CD4-positive, alpha-beta T cell (primary cell): ENCODE results near the gene FAM234A. TPM values are rescaled to one million over a fixed set of nuclear protein-coding genes. Genes with fewer than 3 reads are reported as not detected.

ENCODE experiments used
- ATAC-seq: fragments of 200-7000 bp; cut with Tn5 transposase; one replicate; pipeline ENCODE4 v1.10.0; 2022; ENCODE audit warnings: mild to moderate bottlenecking; ENCODE audit not compliant: poor library complexity
- CTCF ChIA-PET: fragments of 350-600 bp; sonication (Branson Sonifier 250); formaldehyde crosslinking; loops from one replicate; lab custom pipeline; 2021; ENCODE audit warnings: antibody characterized with exemption, inconsistent platforms; lab: Charles Lee
- POLR2A ChIA-PET: fragments of 350-600 bp; sonication (Branson Sonifier 250); formaldehyde crosslinking; loops from one replicate; lab custom pipeline; 2021; ENCODE audit warnings: antibody characterized with exemption, inconsistent platforms; lab: Charles Lee
- DNase-seq, 14 experiments: peaks; one replicate each; pipeline ENCODE4 v3.0.0-alpha.2; 2013 to 2020; ENCODE audit warnings: mixed read lengths in 2 of 14
- H3K27ac ChIP-seq, 2 donors: one replicate each; pipeline versions ENCODE4 v1.5.1 to v1.7.0; 2013; ENCODE audit warnings: low read length in 2 of 2, low read depth in 1 of 2, mild to moderate bottlenecking in 1 of 2
- H3K27me3 ChIP-seq, 2 experiments: 1 replicate in 1 of 2; 2 replicates in 1 of 2; pipeline versions ENCODE4 v1.6.1 to v1.7.0; 2013; ENCODE audit warnings: low read length in 2 of 2, control low read depth in 1 of 2, mild to moderate bottlenecking in 1 of 2, moderate library complexity in 1 of 2; ENCODE audit not compliant: insufficient read depth in 2 of 2, control insufficient read depth in 1 of 2
- H3K36me3 ChIP-seq: one replicate; pipeline ENCODE4 v1.6.1; 2013; ENCODE audit warnings: low read length, control low read depth; ENCODE audit not compliant: insufficient read depth
- H3K4me1 ChIP-seq: one replicate; pipeline ENCODE4 v1.6.1; 2013; ENCODE audit warnings: low read length, control low read depth; ENCODE audit not compliant: insufficient read depth
- H3K4me3 ChIP-seq: one replicate; pipeline ENCODE4 v1.5.1; 2013; ENCODE audit warnings: mild to moderate bottlenecking, low read length, moderate library complexity
- H3K9me3 ChIP-seq, 2 experiments: 1 replicate in 1 of 2; 2 replicates in 1 of 2; pipeline versions ENCODE4 v1.6.1 to v1.7.0; 2013; ENCODE audit warnings: low read length in 2 of 2, mild to moderate bottlenecking in 2 of 2, control low read depth in 1 of 2, moderate library complexity in 1 of 2; ENCODE audit not compliant: control insufficient read depth in 1 of 2, insufficient read depth in 1 of 2
- H3K27ac Mint-ChIP-seq: one replicate; pipeline ENCODE4 v1.8.0; 2020; ENCODE audit warnings: mixed read lengths
- H3K27me3 Mint-ChIP-seq: one replicate; pipeline ENCODE4 v1.8.0; 2021; ENCODE audit warnings: mixed read lengths
- H3K36me3 Mint-ChIP-seq: one replicate; pipeline ENCODE4 v1.8.0; 2021; ENCODE audit warnings: low read depth, mixed read lengths
- H3K4me1 Mint-ChIP-seq: one replicate; pipeline ENCODE4 v1.8.0; 2021; ENCODE audit warnings: low read depth, mixed read lengths
- H3K4me3 Mint-ChIP-seq: one replicate; pipeline ENCODE4 v1.8.0; 2020; ENCODE audit warnings: mild to moderate bottlenecking, mixed read lengths
- H3K9me3 Mint-ChIP-seq: one replicate; pipeline ENCODE4 v1.8.0; 2020; ENCODE audit warnings: mixed read lengths
- intact Hi-C, 2 experiments: fragments of 100-400 bp; cut with DNase I in 1 of 2; cut with micrococcal nuclease in 1 of 2; formaldehyde crosslinking; loops; one replicate each; pipeline versions ENCODE4 v1.15.1 to v1.9.0; 2023 to 2025; cut with DNase I, micrococcal nuclease
- total RNA-seq, 174 experiments: library from RNA in 2 of 174; stranded (reverse) in 2 of 174; gene quantifications; one replicate each; pipeline ENCODE4 v1.2.3 and lab custom pipeline; 2021 to 2026
- TF ChIP-seq, protein P1 (sequence below): fragments of 200-600 bp; IDR thresholded peaks from one replicate; pipeline ENCODE4 v1.8.0; 2022; ENCODE audit warnings: antibody characterized with exemption, mild to moderate bottlenecking

FAM234A gene
- total RNA-seq, 2 experiments from 2014 or later = 15.6 to 17.0 TPM

DNA sequence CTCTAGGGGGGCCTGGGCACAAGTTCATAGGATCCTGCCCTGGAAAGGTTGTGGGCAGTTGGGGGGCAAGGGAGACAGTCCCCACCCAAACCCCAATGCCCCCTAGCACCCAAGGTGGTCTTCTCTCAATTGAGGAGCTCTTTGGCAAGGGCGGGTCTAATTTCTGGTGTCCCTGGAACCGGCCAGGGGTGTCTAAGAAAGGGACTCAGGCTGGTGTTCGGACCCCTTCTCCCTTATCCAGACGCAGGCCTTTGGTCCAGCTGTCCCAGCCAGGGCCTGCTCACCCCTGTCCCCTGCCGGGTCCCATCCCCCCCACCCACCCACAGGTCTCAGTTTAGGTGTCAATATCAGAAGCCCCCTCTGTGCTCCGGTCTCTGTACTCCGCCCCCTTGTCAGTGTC, 44.9 kb downstream of the FAM234A start:
- intact Hi-C loops = no loop called here
- H3K36me3 ChIP-seq = no peaks in the 10 kb centered on the region
- no peak overlapping the region for H3K27ac Mint-ChIP-seq
- H3K4me3 ChIP-seq = no peak overlapping the region
- TF ChIP-seq, protein P1, sequence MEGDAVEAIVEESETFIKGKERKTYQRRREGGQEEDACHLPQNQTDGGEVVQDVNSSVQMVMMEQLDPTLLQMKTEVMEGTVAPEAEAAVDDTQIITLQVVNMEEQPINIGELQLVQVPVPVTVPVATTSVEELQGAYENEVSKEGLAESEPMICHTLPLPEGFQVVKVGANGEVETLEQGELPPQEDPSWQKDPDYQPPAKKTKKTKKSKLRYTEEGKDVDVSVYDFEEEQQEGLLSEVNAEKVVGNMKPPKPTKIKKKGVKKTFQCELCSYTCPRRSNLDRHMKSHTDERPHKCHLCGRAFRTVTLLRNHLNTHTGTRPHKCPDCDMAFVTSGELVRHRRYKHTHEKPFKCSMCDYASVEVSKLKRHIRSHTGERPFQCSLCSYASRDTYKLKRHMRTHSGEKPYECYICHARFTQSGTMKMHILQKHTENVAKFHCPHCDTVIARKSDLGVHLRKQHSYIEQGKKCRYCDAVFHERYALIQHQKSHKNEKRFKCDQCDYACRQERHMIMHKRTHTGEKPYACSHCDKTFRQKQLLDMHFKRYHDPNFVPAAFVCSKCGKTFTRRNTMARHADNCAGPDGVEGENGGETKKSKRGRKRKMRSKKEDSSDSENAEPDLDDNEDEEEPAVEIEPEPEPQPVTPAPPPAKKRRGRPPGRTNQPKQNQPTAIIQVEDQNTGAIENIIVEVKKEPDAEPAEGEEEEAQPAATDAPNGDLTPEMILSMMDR = no peak
- peaks cover 7% of the 10 kb centered on the region for H3K4me1 Mint-ChIP-seq
- peaks cover 16 to 23% of the 10 kb centered on the region in 2 experiments for H3K27me3 ChIP-seq
- ChIA-PET POLR2A (no interaction called here), CTCF (no interaction called here)
- H3K27ac ChIP-seq = no peak overlapping the region
- H3K27me3 Mint-ChIP-seq = peaks cover 32% of the 10 kb centered on the region
- H3K36me3 Mint-ChIP-seq = no peaks in the 10 kb centered on the region
- H3K9me3 ChIP-seq = peaks cover 0 to 7% of the 10 kb centered on the region in 2 experiments
- H3K4me1 ChIP-seq = peaks cover 34% of the 10 kb centered on the region
- DNase-seq (no peak), ATAC-seq (no peak)
- H3K4me3 Mint-ChIP-seq = no peak overlapping the region
- no peaks in the 10 kb centered on the region for H3K9me3 Mint-ChIP-seq

DNA sequence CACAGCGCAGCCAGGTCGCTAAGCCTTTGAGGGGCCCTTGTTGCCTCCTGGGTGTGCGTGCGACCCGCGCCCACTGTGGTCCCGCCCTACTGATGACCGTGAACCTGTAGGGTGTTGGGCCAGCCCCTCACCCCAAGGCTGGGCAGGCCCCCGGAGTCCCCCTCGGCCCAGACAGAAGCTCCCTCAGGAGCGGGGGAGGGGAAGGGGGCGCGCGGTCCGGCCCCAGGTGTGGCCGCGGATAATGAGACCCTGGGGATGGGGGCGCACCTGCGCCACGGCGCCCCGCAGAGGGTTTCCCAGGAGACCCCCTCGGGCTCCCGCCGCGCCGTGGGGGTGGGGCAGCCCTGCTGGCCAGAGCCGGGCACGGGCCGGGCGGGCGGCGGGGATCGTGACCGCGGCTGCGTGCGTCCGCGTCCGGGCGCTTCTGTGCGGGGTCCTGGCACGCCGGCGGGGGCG, 45.4 kb downstream of the FAM234A start:
- Mint-ChIP-seq H3K9me3 (no peaks in the 10 kb centered on the region), H3K4me3 (no peak overlapping the region)

DNA sequence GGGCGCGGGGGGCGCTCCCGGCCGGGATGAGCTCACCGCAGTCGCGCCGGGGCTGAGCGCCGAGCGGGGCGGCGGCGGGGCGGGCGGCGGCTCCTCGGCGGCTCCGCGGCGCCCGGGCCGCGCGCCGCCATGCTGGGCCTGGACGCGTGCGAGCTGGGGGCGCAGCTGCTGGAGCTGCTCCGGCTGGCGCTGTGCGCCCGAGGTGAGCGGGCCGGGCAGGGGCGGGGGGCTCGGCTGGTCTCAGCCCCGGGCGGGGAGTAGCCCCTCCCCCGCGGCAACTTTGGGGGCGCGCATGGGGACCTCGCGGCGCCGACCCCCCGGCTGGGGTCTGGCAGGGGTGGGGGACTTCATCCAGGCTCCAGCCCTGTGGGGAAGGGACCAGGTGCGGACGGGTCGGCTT, 45.9 kb downstream of the FAM234A start, which contains the start of gene ARHGDIG:
ARHGDIG (plus strand) TSS at position 40 of the 400 bp plus-strand sequence; CDS start at position 130, 90 bp downstream.
- peaks cover 14 to 15% of the 10 kb centered on the region in 2 experiments for H3K27me3 ChIP-seq
- intact Hi-C loops = no loop called here

More for the DNA sequence above, 45.4 kb downstream of the FAM234A start:
- Histone ChIP-seq H3K27ac (no peak overlapping the region), H3K9me3 (peaks cover 0 to 12% of the 10 kb centered on the region in 2 experiments), H3K36me3 (no peaks in the 10 kb centered on the region), H3K4me3 (no peak overlapping the region), H3K4me1 (peaks cover 31% of the 10 kb centered on the region), H3K27me3 (peaks cover 14 to 18% of the 10 kb centered on the region in 2 experiments)
- intact Hi-C loops = no loop called here
- TF ChIP-seq, protein P1 = no peak
- Mint-ChIP-seq H3K4me1 (peaks cover 7% of the 10 kb centered on the region), H3K27ac (no peak overlapping the region), H3K36me3 (no peaks in the 10 kb centered on the region), H3K27me3 (peaks cover 30% of the 10 kb centered on the region)
- ChIA-PET CTCF (no interaction called here), POLR2A (no interaction called here)
- DNase-seq = no peak
- ATAC-seq = no peak

More for the DNA sequence above, 45.9 kb downstream of the FAM234A start, which contains the start of gene ARHGDIG:
- H3K4me1 Mint-ChIP-seq = peaks cover 7% of the 10 kb centered on the region
- ATAC-seq (no peak), DNase-seq (peak in 1 of 14 experiments; percentile 17)
- Histone ChIP-seq H3K9me3 (peaks cover 0 to 17% of the 10 kb centered on the region in 2 experiments), H3K27ac (no peak within 1 kb of the TSS), H3K4me1 (peaks cover 28% of the 10 kb centered on the region), H3K4me3 (no peak within 1 kb of the TSS), H3K36me3 (no peaks in the 10 kb centered on the region)
- H3K9me3 Mint-ChIP-seq = no peaks in the 10 kb centered on the region
- no peaks in the 10 kb centered on the region for H3K36me3 Mint-ChIP-seq
- ChIA-PET CTCF (no interaction called here), POLR2A (no interaction called here)
- H3K27ac Mint-ChIP-seq = no peak within 1 kb of the TSS
- H3K4me3 Mint-ChIP-seq = no peak within 1 kb of the TSS
- peaks cover 27% of the 10 kb centered on the region for H3K27me3 Mint-ChIP-seq
- TF ChIP-seq, protein P1 = no peak
